SK-N-SH (cell line): Measurements from ENCODE around the gene RRAD.

Experiments
- CHD2 ChIP-seq: fragments of 150-350 bp; IDR thresholded peaks from 2 replicates; pipeline ENCODE4 v1.6.1; 2018; ENCODE audit warnings: low read length; ENCODE audit not compliant: partially characterized antibody
- EZH2phosphoT487 ChIP-seq: fragments of 200-600 bp; sonication (generic); IDR thresholded peaks from 2 replicates; pipeline ENCODE4 v1.6.1; 2017; ENCODE audit warnings: low read depth, mixed run types, mild to moderate bottlenecking, antibody characterized with exemption, moderate library complexity, borderline replicate concordance
- FOXJ3 ChIP-seq: sonication (generic); formaldehyde crosslinking; IDR thresholded peaks from 2 replicates; pipeline ENCODE4 v1.5.1; 2020; ENCODE audit warnings: mild to moderate bottlenecking, missing genetic modification reagents
- JUND ChIP-seq: IDR thresholded peaks from 2 replicates; pipeline ENCODE4 v1.4.0; 2012
- RAD21 ChIP-seq: IDR thresholded peaks from 2 replicates; pipeline ENCODE4 v1.6.1; 2012; ENCODE audit warnings: mild to moderate bottlenecking, low read length
- TAF1 ChIP-seq: IDR thresholded peaks from 2 replicates; pipeline ENCODE4 v1.6.1; 2012; ENCODE audit warnings: low read depth, mild to moderate bottlenecking, low read length, moderate library complexity, borderline replicate concordance
- TCF12 ChIP-seq: IDR thresholded peaks from 2 replicates; pipeline ENCODE4 v1.4.0; 2012
- YY1 ChIP-seq: IDR thresholded peaks from 2 replicates; pipeline ENCODE4 v1.4.0; 2012; ENCODE audit warnings: low read depth, mild to moderate bottlenecking
- TF ChIP-seq, protein P1 (sequence below): fragments of 200-600 bp; sonication (generic); IDR thresholded peaks from 2 replicates; pipeline ENCODE4 v1.6.1; 2017; ENCODE audit warnings: antibody characterized with exemption, mild to moderate bottlenecking, moderate library complexity
- TF ChIP-seq, protein P2 (sequence below): IDR thresholded peaks from 2 replicates; pipeline ENCODE4 v1.4.0; 2012; ENCODE audit warnings: low read depth, borderline replicate concordance

DNA sequence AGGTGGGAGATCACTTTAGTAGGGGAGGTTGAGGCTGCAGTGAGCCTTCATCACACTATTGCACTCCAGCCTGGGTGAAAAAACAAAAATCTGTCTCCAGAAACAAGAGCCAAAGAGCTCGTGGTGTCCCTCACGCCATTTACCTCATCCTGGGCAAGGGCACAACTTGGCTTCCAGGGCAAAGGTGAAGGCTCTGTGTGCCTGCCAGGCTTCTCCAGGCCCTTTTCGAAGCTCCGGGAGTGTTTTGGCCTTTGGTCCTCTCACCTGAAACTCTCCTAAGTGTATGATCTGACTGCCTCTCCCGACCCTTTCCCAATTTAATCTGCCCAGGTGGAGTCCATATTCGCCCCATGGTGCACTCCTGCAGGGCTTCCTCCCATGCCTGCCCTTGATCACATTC is 24.1 kb upstream of the RRAD start:
- TF ChIP-seq, protein P1, sequence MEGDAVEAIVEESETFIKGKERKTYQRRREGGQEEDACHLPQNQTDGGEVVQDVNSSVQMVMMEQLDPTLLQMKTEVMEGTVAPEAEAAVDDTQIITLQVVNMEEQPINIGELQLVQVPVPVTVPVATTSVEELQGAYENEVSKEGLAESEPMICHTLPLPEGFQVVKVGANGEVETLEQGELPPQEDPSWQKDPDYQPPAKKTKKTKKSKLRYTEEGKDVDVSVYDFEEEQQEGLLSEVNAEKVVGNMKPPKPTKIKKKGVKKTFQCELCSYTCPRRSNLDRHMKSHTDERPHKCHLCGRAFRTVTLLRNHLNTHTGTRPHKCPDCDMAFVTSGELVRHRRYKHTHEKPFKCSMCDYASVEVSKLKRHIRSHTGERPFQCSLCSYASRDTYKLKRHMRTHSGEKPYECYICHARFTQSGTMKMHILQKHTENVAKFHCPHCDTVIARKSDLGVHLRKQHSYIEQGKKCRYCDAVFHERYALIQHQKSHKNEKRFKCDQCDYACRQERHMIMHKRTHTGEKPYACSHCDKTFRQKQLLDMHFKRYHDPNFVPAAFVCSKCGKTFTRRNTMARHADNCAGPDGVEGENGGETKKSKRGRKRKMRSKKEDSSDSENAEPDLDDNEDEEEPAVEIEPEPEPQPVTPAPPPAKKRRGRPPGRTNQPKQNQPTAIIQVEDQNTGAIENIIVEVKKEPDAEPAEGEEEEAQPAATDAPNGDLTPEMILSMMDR: no peak
- TF ChIP-seq JUND (no peak), YY1 (no peak), CHD2 (no peak), EZH2phosphoT487 (no peak), TCF12 (no peak), RAD21 (no peak), FOXJ3 (CRISPR knock-in tag) (no peak), TAF1 (no peak)
- TF ChIP-seq, protein P2, sequence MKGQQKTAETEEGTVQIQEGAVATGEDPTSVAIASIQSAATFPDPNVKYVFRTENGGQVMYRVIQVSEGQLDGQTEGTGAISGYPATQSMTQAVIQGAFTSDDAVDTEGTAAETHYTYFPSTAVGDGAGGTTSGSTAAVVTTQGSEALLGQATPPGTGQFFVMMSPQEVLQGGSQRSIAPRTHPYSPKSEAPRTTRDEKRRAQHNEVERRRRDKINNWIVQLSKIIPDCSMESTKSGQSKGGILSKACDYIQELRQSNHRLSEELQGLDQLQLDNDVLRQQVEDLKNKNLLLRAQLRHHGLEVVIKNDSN: no peak
